HG03571 (cell line): ENCODE measurements around the gene EYS.
"Not testable (repeated sequence)": the region's sequence is repeated elsewhere in the genome, so short reads cannot be mapped to it uniquely, and the experiment has no call there.

Experiments used
- ATAC-seq: cut with Tn5 transposase; IDR thresholded peaks from one replicate; pipeline ENCODE4 v1.9.1; 2021; ENCODE audit not compliant: unreplicated experiment

The EYS gene

DNA sequence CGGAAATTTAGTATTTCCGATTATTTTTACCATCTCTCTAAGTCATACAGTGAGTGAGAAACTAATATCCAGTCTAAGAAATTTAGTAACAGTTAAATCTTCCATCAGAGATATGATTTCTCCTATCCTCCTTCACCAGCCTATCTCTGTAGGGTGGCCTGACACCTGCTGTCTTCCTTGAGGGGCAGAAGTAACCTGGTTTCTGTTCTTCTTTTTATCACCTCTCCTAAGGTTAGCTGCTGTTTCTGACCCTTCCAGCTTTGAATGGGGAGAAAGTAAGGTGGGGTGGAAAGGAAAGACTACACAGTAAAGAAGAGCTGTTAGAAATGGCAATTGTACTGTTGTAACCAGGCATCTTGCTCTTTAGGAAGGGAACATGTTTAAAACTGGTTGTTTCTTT, 1623.8 kb downstream of the EYS start:
- no peak for ATAC-seq

DNA sequence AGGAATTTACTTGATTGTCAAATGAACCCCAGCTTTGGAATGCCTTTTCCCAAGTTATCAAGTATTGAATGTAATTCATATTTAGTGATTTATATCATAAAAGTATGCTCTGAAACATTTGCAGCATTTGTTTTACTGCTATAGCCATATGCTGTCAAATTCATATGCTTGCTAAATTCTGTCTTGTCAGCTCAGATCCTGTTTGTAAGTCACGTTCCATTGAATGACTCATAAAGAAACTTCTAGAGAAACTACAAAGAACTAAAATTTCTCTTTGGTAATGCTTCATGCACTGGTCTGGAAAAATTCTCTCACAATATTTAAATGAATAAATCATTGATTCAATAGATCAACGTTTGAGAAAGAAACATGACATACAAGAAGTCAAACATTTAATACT, 1625.6 kb downstream of the EYS start:
- ATAC-seq, result no peak

DNA sequence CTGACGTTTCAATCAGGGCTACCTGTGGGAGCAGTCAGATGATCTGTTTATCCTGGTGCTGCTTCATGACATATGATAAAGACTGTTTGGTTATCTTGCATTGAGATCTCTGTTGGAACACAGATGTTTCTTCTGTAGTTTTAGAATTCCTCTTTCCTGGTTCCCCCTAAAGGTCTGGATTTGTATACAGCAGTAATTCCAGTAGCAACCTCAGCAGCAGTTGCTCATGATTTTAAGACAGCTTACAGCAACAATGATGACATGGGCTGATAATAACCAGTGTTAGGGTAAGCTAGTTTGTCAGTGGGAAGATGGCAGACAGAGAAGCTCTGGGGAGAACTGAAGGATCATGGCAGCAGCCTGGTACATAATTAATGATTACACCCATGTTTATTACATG, 1632.0 kb downstream of the EYS start:
- ATAC-seq, result no peak

DNA sequence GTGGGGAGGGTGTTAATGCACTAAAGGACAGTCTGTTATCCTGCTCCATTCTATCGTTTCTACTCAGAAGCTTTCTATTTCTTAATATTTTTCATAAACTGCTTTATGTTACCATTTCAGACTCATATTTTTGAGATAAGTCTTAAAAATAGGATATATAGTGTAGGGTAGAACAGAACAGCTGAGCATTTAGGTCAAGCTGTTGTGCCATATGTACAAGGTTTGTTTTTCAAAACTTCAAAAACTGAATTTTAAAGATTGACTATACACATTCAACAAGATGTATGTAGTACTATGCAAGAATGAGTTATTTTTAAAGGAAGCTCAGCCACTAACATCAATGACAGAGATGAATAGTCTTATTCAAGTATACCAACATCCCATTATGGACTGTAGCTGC, 1634.3 kb downstream of the EYS start:
- ATAC-seq, result no peak

DNA sequence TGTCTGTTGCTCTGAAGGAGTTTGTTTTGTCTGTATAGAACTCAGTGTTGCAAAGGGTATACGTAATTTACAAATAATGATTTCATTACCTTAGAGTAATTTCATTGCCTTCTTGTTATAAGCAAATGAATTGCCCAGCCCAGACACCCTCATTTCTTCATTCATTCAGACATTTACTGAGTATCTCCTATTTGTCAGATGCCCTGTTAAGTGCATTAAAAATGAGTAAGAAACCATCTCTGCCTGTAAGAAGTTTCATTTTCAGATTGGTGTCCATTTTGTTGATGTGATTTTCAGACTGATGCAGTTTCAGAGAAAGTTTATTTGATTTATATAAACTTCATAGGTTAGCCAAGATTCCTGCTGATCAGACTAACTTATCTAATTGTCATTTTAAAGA, 1642.1 kb downstream of the EYS start:
- ATAC-seq, result no peak

DNA sequence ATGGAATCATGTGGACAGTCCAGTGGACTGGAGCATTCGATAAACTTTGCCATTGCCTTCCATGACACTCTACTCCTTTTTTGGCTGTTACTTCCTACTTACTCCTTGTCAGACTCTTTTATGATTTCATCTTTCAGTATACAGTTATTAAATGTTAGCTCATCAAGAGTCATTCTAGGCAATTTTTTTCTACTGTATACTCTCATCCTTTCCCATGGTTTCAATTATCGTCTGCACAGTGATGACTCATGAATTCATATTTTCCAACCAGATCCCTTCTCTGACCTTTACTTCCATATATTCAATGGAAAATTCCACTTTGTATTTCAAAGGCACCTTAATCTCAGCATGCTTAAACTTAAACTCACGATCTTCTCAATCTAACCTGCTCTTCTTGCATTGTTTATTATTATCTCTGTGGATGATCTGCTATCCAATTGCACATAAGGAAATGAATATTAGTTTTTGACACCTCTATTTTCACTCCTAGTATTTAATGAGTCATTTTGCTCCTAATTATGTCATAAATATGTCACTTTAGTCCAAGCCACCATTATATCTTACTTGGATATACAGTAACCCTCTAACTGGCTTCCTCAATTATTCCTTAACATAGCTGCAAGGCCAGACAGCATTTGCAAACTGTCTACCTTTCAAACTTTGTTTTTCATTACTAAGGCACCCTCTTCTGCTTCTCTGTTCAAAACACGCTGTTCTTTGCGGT, 1643.9 kb downstream of the EYS start:
- ATAC-seq, result no peak

DNA sequence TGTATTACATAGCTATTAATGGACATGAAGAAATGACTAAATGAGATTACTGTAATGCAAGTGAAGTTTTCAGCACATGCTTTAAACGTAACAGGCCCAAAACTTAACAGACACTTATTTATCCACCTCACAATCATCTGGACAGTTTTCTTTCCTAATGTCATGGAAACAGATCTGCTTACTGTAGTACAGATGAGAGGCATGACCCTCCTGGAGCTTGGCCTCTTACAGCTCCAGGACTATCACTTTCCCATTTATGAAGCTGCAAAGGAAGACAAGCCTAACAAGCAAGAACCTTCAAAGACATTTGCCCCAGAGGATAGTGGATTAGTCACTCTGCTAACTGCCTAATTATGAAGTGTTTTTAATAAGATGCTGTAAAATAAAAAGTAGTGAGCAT, 1652.2 kb downstream of the EYS start:
- ATAC-seq, result no peak

DNA sequence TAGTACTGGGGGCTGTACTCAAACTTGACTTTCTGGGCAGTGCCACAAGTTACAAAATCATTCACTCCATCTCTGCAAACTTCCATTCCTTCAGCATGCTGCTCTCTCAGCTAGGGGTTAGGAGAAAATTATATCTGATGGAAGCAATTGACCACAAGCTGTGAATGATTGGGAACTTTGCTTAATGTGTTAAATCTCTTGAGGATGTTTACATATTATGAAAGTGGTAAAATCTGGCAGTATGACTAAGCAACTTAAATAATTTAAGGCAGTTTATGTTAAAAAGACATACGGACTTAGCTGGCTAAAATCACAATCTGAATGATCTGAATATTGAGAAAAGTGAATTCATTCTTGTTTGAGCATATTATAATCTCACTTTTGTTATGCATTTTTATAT, 1656.4 kb downstream of the EYS start:
- ATAC-seq, result no peak

DNA sequence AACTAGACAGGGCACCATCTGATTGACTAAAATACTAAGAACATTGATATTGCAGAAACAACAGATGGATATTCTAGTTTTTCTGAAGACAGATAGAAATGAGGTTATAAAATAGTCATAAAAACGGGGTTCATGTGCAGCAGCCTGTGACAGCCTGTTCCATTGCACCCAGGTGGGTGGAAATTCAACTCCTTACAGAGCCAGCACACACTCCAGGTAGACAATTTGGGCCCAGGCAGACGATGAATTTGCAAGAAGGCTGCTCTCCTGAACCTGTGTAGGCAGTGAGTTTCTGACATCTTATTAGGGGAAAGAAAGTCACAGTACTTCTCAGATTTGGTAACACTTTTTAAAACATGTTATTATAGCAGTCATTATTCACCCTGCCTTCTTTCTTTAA, 1657.3 kb downstream of the EYS start:
- no peak for ATAC-seq

DNA sequence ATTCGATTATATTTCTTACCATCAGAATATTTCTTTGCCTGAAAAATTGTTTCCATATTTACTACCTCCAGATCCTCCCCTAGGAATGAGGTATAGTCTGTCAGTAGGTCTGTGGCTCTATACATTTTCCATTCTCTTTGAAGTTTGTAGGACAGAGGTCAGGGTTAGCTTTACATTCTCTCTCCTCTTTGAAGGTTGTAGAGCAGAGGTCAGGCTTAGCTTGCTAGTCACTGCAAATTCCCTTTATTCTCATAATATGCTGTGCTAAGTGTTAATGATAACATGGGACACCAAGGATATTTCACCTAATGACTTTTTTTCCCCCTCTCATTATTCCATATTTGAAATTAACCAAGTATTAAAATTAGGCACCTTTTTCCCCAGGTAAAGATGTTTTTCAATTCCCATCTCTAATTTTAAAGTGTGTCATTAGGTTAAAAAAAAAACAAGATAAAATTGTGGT, 1660.2 kb downstream of the EYS start:
- no peak for ATAC-seq

DNA sequence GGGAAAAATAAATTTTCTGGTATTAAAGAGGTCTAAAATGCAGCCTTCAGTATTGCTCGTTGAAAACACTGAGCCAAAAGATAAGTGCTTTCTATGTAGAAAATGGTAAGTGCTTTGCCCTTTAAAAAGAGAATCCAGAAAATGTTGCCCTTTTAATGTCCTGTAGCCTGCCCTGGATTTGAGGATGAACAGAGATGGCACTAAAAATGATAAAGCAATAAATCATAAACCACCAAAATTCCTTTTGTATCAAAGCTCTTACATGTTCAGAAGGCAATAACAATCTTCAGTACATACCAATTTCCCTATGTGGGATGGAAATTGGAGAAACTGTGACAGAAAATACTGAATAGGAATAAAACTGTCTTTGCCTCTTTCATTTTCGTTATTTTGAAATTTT, 1665.7 kb downstream of the EYS start:
- ATAC-seq, result no peak

DNA sequence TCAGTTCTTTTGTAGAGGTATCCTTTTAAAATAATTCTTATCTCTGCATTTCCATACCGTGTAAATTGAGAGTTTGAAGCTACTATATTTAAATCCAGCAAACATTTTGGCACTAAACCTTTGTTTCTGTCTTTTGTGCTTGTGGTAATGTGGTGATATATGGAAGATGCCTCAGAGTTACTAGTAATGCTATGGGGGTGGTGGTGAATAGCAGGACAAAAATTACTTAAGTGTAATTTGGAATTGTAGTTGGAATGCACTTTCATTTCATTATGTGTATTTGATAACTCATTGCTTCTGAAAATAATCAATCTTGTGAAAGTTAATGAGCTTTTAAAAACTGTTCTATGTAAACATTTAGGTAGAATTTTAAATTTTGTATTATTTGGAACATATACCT, 1666.9 kb downstream of the EYS start:
- no peak for ATAC-seq

DNA sequence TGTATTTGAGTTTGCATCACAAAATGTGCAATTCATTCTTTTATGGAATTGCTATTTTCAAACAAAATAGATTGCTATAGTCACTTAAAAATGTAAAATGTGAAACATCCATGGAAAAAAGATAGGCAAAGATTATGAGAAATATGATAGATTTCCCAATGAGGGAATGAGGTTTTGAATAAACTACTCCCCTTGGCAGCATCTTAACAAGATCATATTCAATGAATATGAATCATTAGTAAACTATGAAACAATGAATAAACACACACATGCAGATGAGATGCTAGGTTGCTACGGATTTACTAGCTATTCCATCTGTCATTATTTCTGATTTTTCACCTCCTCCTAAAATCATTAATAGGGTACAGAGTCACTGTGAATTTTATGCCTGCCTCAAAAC, 1669.6 kb downstream of the EYS start:
- no peak for ATAC-seq

DNA sequence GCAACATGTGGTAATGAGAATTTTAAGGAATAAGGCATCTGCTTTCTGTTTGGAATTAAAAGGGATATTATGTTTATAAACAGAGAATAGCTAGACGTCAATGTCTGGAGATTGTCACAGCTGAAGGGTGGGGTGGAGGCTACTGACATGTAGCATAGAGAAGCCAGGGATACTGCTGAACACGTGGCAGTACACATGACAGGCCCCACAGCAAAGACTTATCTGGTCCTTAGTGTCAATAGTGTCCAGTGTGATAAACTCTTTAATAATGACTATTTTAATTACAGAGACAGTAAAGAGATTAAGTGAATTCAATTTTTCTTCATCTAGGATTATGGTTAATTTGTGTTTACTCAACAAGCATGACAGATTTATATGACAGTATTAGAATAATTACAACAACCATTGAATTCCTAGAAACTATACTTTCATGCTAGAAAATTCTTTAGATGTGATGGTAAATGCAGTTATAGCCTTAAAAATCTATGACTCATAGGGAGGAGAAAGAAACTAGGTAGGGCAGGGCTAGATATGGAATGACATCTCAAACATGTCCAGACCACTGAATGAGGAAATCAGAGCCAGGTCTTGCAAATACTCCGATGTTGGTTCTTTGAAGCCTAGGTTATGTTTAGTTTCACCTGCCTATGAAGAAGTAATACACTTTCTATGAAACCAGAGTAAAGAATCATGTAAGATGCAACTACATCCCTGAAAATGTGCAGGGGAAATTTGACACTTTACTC, 1671.9 kb downstream of the EYS start:
- no peak for ATAC-seq

DNA sequence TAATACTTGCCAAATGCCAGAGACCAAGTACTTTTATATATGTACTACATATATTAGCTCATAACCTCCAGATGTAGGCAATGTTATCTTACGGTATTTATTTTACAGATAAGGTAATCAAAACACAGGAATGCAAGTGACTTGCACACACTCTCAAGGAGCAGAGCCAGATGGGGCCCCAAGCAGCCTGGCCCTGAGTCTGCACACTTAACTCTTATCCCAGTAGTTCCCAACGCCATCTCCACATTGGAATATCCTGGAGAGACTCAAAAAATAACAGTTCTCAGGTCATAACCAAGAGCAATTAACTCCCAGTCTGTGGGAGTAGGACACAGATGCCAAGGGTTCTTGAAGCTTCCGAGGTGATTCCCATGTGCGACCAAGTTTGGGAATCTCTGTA, 1672.7 kb downstream of the EYS start:
- ATAC-seq, result no peak

DNA sequence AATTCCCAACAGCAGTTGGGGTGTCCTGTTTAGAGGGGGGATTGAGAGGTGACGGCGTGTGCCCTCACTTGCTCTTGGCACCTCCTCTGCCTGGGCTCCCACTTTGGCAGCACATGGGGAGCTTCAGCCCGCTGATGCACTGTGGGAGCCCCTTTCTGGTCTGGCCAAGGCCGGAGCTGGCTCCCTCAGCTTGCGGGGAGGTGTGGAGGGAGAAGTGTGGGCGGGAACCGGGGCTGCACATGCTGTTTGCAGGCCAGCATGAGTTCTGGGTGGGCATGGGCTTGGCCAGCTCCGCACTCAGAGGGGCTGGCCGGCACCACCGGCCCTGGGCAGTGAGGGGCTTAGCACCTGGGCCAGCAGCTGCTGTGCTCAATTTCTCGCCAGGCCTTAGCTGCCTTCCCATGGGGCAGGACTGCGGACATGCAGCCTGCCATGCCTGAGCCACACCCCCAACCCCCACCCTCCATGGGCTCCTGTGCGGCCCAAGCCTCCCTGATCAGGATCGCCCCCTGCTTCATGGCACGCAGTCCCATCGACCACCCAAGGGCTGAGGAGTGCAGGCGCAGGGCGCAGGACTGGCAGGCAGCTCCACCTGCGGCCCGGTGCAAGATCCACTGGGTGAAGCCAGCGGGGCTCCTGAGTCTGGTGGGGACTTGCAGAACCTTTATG, 1675.9 kb downstream of the EYS start:
- ATAC-seq, result not testable (repeated sequence)

DNA sequence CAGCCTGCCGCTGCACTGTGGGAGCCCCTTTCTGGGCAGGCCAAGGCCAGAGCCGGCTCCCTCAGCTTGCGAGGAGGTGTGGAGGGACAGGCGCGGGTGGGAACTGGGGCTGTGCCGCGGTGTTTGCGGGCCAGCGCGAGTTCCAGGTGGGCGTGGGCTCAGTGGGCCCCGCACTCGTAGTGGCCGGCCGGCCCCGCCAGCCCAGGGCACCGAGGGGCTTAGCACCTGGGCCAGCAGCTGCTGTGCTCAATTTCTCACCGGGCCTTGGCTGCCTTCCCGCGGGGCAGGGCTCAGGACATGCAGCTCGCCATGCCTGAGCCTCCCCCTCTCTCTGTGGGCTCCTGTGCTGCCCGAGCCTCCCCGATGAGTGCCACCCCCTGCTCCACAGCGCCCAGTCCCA, 1683.3 kb downstream of the EYS start:
- ATAC-seq, result no peak

DNA sequence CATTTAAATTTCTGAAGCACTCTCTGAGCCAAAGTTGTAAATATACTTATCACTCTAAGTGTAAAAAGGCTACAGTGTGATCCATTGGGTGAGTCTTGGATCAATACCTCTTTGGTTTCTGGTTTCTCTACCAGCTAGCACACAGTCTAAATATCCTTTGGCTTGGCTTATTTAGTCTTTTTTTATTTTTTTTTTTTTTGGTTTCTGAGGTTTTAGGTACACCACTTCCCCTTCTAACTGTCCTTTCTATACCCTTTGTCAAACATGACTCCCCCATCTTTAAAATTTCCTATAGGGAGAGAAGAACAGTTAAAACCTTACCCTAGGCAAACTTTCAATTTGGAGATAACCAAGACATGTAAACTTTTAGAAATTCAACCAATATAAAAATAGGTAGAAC, 1692.4 kb downstream of the EYS start:
- no peak for ATAC-seq

DNA sequence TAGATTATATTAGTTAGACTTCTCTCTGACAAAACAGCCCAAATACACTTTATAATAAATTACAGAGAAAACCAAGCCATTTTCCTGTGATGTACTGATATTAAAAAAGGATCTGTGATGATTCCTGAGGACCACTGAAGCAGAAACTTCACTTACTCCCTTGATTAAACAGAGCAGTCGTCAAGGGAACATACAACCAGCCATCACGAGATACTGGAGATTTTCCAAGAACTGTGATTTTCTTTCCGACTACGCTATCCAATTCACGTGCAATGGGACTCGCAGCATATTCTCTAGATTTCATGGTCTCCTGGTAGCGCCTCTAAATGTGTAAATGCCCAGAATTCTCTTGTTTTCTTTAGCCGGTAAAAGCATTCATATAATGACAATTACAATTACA, 1694.0 kb downstream of the EYS start:
- ATAC-seq, result no peak

DNA sequence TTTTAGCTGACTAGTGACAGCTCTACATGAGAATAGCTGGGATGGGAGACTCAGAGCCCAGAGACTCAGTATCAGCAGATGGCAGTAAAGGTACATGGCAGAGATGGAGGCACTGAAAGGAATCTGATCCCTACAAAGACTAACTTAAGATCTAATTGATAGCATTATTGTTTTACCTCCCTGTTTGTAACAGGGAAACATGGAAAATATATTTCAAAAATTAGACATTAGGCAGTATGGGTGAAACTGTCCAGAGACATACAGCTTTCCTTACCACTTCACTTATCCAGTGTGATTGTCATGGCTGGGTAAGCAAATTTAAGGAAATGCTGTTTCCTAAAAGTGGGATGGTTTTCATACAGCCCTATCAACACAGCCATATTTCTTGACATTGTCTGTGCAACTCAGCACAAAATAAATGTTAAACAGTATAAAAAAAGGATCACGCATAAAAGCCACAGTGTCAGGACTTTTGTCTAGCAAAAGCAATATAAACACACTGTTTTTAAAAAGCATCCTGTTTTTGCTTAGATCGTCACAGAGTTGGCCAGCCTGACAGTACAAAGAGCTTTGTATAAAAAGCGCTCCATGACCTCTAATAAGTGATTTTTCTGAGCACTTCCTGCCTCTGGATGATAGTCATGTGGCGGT, 1694.5 kb downstream of the EYS start:
- ATAC-seq, result no peak

DNA sequence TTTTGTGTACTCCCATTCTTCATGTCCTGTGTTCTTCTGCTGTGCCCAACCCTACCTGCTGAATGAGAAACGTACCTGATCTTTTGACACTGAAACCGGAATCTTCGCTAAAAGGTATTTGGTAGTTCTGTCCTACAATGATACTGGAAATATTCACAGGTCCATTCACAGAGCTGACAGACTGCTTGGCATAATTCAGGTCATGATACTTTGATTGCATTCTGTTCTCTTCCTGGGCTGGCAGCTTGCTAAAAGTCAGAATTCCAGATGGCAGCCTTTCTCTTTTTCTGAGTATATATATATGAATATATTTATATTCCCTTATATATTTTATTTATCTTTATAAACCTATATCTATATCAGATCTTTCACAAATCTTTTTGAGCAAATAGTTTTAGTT, 1696.4 kb downstream of the EYS start:
- ATAC-seq, result no peak

DNA sequence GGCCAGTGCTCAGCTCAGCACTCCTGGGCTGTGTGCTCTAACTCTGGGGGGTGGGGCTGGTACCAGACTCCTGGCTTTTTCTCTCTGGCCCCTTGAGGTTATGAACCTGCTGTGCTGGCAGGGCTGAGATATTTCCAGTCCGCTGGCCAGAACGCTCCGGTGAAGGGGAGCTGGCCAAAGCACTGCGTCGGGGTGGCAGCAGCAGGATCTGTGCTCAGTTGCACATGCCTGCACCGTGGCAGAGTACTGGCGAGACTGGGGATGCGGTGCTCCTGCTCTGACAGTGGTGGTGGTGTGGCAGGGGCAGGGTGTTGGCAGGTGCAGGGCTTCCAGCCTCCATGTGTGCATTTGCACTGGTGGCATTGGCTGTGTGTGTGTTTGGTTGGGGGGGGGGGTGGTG, 1697.0 kb downstream of the EYS start:
- ATAC-seq, result no peak
